Tibial nerve (tissue), 4 donors: Measurements from ENCODE around the gene STH. TPM values are rescaled to one million over a fixed set of nuclear protein-coding genes. Genes with fewer than 3 reads are reported as not detected.
"Not testable (repeated sequence)": the region's sequence is repeated elsewhere in the genome, so short reads cannot be mapped to it uniquely, and the experiment has no call there.

Experiments
- DNase-seq, 2 donors: peaks; one replicate each; pipeline ENCODE4 v3.0.0-alpha.2; 2019; ENCODE audit warnings: low spot score in 2 of 2
- H3K27ac ChIP-seq, 4 donors: fragments of 200-600 bp; sonication (generic) in 3 of 4; one replicate each; pipeline ENCODE4 v1.5.1; 2017 to 2019; ENCODE audit warnings: mild to moderate bottlenecking in 1 of 4
- H3K27me3 ChIP-seq, 2 donors: fragments of 200-600 bp; sonication (generic) in 1 of 2; one replicate each; pipeline versions ENCODE4 v1.5.1 to v1.6.0; 2017 to 2019
- H3K36me3 ChIP-seq, 3 donors: fragments of 200-600 bp; sonication (generic); one replicate each; pipeline ENCODE4 v1.5.1; 2018 to 2019
- H3K4me1 ChIP-seq, 4 donors: fragments of 200-600 bp; sonication (generic) in 3 of 4; one replicate each; pipeline ENCODE4 v1.5.1; 2017 to 2019
- H3K4me3 ChIP-seq, 4 donors: fragments of 200-600 bp; sonication (generic) in 3 of 4; one replicate each; pipeline ENCODE4 v1.5.1; 2017 to 2019; ENCODE audit warnings: mild to moderate bottlenecking in 1 of 4, moderate library complexity in 1 of 4
- H3K9me3 ChIP-seq, 4 donors: fragments of 200-600 bp; sonication (generic) in 3 of 4; one replicate each; pipeline ENCODE4 v1.5.1; 2017 to 2019
- EP300 ChIP-seq, 2 donors: sonication (generic); formaldehyde crosslinking; IDR thresholded peaks; one replicate each; pipeline ENCODE4 v1.6.1; 2017; ENCODE audit warnings: antibody characterized with exemption in 2 of 2, mild to moderate bottlenecking in 1 of 2
- POLR2A ChIP-seq, 2 donors: fragments of 450-650 bp; IDR thresholded peaks; one replicate each; pipeline ENCODE4 v1.6.1; 2017; ENCODE audit warnings: antibody characterized with exemption in 2 of 2, mild to moderate bottlenecking in 2 of 2, moderate library complexity in 2 of 2
- WGBS, 2 donors: methylation state at CpG; one replicate each; pipeline ENCODE4 v1.1.5; 2018; 5-methylcytosine and 5-hydroxymethylcytosine counted together
- total RNA-seq, 4 donors: library from RNA; depleted of rRNA; stranded (reverse); fragments of >200 nt; gene quantifications; one replicate each; pipeline ENCODE4 v1.1.0, GENCODE V29; 2016
- TF ChIP-seq, protein P1 (sequence below), 5 experiments: fragments of 200-600 bp in 3 of 5; fragments of 450-650 bp in 2 of 5; sonication (generic) in 3 of 5; IDR thresholded peaks; one replicate each; pipeline ENCODE4 v1.5.1; 2016 to 2019; ENCODE audit warnings: antibody characterized with exemption in 5 of 5, mild to moderate bottlenecking in 3 of 5, moderate library complexity in 2 of 5

The STH gene
- total RNA-seq, 4 donors from 2014 or later: not detected

DNA sequence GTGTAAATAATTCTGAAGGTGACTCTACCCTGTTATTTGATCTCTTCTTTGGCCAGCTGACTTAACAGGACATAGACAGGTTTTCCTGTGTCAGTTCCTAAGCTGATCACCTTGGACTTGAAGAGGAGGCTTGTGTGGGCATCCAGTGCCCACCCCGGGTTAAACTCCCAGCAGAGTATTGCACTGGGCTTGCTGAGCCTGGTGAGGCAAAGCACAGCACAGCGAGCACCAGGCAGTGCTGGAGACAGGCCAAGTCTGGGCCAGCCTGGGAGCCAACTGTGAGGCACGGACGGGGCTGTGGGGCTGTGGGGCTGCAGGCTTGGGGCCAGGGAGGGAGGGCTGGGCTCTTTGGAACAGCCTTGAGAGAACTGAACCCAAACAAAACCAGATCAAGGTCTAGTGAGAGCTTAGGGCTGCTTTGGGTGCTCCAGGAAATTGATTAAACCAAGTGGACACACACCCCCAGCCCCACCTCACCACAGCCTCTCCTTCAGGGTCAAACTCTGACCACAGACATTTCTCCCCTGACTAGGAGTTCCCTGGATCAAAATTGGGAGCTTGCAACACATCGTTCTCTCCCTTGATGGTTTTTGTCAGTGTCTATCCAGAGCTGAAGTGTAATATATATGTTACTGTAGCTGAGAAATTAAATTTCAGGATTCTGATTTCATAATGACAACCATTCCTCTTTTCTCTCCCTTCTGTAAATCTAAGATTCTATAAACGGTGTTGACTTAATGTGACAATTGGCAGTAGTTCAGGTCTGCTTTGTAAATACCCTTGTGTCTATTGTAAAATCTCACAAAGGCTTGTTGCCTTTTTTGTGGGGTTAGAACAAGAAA is 5.1 kb downstream of the STH start:
- no peak for DNase-seq
- no peaks in the 10 kb centered on the region for H3K36me3 ChIP-seq
- peaks cover 0 to 10% (median 0%) of the 10 kb centered on the region in 4 donors for H3K4me1 ChIP-seq
- TF ChIP-seq EP300 (IDR thresholded peaks at IDR 0.05) (no peak), POLR2A (IDR thresholded peaks at IDR 0.05) (no peak)
- TF ChIP-seq, protein P1, sequence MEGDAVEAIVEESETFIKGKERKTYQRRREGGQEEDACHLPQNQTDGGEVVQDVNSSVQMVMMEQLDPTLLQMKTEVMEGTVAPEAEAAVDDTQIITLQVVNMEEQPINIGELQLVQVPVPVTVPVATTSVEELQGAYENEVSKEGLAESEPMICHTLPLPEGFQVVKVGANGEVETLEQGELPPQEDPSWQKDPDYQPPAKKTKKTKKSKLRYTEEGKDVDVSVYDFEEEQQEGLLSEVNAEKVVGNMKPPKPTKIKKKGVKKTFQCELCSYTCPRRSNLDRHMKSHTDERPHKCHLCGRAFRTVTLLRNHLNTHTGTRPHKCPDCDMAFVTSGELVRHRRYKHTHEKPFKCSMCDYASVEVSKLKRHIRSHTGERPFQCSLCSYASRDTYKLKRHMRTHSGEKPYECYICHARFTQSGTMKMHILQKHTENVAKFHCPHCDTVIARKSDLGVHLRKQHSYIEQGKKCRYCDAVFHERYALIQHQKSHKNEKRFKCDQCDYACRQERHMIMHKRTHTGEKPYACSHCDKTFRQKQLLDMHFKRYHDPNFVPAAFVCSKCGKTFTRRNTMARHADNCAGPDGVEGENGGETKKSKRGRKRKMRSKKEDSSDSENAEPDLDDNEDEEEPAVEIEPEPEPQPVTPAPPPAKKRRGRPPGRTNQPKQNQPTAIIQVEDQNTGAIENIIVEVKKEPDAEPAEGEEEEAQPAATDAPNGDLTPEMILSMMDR (IDR thresholded peaks at IDR 0.05): no peak
- H3K27ac ChIP-seq: no peak overlapping the region
- no peak overlapping the region for H3K4me3 ChIP-seq
- no peaks in the 10 kb centered on the region for H3K9me3 ChIP-seq
- WGBS, 2 donors: 18 to 25% methylated on average over 6 of the region's 6 CpGs
- no peaks in the 10 kb centered on the region for H3K27me3 ChIP-seq

DNA sequence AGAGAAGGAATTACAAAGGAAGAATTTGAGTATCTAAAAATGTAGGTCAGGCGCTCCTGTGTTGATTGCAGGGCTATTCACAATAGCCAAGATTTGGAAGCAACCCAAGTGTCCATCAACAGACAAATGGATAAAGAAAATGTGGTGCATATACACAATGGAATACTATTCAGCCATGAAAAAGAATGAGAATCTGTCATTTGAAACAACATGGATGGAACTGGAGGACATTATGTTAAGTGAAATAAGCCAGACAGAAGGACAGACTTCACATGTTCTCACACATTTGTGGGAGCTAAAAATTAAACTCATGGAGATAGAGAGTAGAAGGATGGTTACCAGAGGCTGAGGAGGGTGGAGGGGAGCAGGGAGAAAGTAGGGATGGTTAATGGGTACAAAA is 7.0 kb downstream of the STH start:
- 96 to 100% methylated on average over 1 of the region's 1 CpG for WGBS, 2 donors
- H3K9me3 ChIP-seq: not testable (repeated sequence)

DNA sequence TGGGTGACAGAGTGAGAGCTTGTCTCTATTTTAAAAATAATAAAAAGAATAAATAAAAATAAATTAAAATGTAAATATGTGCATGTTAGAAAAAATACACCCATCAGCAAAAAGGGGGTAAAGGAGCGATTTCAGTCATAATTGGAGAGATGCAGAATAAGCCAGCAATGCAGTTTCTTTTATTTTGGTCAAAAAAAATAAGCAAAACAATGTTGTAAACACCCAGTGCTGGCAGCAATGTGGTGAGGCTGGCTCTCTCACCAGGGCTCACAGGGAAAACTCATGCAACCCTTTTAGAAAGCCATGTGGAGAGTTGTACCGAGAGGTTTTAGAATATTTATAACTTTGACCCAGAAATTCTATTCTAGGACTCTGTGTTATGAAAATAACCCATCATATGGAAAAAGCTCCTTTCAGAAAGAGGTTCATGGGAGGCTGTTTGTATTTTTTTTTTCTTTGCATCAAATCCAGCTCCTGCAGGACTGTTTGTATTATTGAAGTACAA is 8.5 kb downstream of the STH start:
- H3K4me1 ChIP-seq: peaks cover 0 to 13% (median 0%) of the 10 kb centered on the region in 4 donors
- DNase-seq: no peak
- TF ChIP-seq EP300 (IDR thresholded peaks at IDR 0.05): no peak
- TF ChIP-seq, protein P1 (IDR thresholded peaks at IDR 0.05): no peak
- TF ChIP-seq POLR2A (IDR thresholded peaks at IDR 0.05): no peak
- 65 to 74% methylated on average over 2 of the region's 2 CpGs for WGBS, 2 donors
- no peaks in the 10 kb centered on the region for H3K36me3 ChIP-seq
- no peak overlapping the region for H3K4me3 ChIP-seq
- H3K9me3 ChIP-seq: no peaks in the 10 kb centered on the region
- no peaks in the 10 kb centered on the region for H3K27me3 ChIP-seq
- no peak overlapping the region for H3K27ac ChIP-seq

More for the DNA sequence above, 7.0 kb downstream of the STH start:
- not testable (repeated sequence) for H3K27ac ChIP-seq, H3K4me3 ChIP-seq, H3K27me3 ChIP-seq, DNase-seq, H3K36me3 ChIP-seq
- peaks cover 0 to 13% (median 0%) of the 10 kb centered on the region in 4 donors for H3K4me1 ChIP-seq

DNA sequence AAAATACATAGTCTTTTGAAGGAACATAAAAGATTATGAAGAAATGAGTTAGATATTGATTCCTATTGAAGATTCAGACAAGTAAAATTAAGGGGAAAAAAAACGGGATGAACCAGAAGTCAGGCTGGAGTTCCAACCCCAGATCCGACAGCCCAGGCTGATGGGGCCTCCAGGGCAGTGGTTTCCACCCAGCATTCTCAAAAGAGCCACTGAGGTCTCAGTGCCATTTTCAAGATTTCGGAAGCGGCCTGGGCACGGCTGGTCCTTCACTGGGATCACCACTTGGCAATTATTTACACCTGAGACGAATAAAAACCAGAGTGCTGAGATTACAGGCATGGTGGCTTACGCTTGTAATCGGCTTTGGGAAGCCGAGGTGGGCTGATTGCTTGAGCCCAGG is 9.5 kb downstream of the STH start:
- no peak for TF ChIP-seq EP300 (IDR thresholded peaks at IDR 0.05)
- TF ChIP-seq, protein P1 (IDR thresholded peaks at IDR 0.05): no peak
- TF ChIP-seq POLR2A (IDR thresholded peaks at IDR 0.05): no peak
- Histone ChIP-seq H3K27me3 (no peaks in the 10 kb centered on the region), H3K9me3 (no peaks in the 10 kb centered on the region), H3K4me1 (peaks cover 0 to 13% (median 0%) of the 10 kb centered on the region in 4 donors), H3K36me3 (no peaks in the 10 kb centered on the region), H3K4me3 (no peak overlapping the region), H3K27ac (no peak overlapping the region)
- DNase-seq: no peak
- 88 to 96% methylated on average over 9 of the region's 9 CpGs for WGBS, 2 donors

DNA sequence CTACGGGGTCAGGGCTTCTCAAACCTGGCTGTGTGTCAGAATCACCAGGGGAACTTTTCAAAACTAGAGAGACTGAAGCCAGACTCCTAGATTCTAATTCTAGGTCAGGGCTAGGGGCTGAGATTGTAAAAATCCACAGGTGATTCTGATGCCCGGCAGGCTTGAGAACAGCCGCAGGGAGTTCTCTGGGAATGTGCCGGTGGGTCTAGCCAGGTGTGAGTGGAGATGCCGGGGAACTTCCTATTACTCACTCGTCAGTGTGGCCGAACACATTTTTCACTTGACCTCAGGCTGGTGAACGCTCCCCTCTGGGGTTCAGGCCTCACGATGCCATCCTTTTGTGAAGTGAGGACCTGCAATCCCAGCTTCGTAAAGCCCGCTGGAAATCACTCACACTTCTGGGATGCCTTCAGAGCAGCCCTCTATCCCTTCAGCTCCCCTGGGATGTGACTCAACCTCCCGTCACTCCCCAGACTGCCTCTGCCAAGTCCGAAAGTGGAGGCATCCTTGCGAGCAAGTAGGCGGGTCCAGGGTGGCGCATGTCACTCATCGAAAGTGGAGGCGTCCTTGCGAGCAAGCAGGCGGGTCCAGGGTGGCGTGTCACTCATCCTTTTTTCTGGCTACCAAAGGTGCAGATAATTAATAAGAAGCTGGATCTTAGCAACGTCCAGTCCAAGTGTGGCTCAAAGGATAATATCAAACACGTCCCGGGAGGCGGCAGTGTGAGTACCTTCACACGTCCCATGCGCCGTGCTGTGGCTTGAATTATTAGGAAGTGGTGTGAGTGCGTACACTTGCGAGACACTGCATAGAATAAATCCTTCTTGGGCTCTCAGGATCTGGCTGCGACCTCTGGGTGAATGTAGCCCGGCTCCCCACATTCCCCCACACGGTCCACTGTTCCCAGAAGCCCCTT is 10.9 kb downstream of the STH start:
- Histone ChIP-seq H3K27ac (no peak overlapping the region), H3K36me3 (no peaks in the 10 kb centered on the region), H3K27me3 (no peaks in the 10 kb centered on the region), H3K4me3 (no peak overlapping the region), H3K4me1 (peaks cover 0 to 8% (median 0%) of the 10 kb centered on the region in 4 donors), H3K9me3 (no peaks in the 10 kb centered on the region)
- TF ChIP-seq EP300 (IDR thresholded peaks at IDR 0.05) (no peak), POLR2A (IDR thresholded peaks at IDR 0.05) (no peak)
- TF ChIP-seq, protein P1 (IDR thresholded peaks at IDR 0.05): no peak
- WGBS, 2 donors: 74 to 77% methylated on average over 33 of the region's 33 CpGs
- no peak for DNase-seq
